GM19023 (cell line): Measurements from ENCODE around the gene ACSS3.
"Not testable (repeated sequence)": the region's sequence is repeated elsewhere in the genome, so short reads cannot be mapped to it uniquely, and the experiment has no call there.

ENCODE experiments used
- ATAC-seq: cut with Tn5 transposase; IDR thresholded peaks from one replicate; pipeline ENCODE4 v1.9.1; 2021; ENCODE audit warnings: mild to moderate bottlenecking, moderate library complexity; ENCODE audit not compliant: unreplicated experiment

ACSS3 gene

GRCh38 chr12:81164827-81165226 lies 86.9 kb downstream of the ACSS3 start:
- no peak for ATAC-seq

- no peak for ATAC-seq
Measured at GRCh38 chr12:81166790-81167189, 88.9 kb downstream of the ACSS3 start.

GRCh38 chr12:81167694-81168093 lies 89.8 kb downstream of the ACSS3 start:
- no peak for ATAC-seq

GRCh38 chr12:81168445-81168844 lies 90.6 kb downstream of the ACSS3 start:
- ATAC-seq, result no peak

- no peak for ATAC-seq
Measured at GRCh38 chr12:81170072-81170471, 92.2 kb downstream of the ACSS3 start.

- no peak for ATAC-seq
Measured at GRCh38 chr12:81172851-81173250, 95.0 kb downstream of the ACSS3 start.

- no peak for ATAC-seq
Measured at GRCh38 chr12:81174664-81175063, 96.8 kb downstream of the ACSS3 start.

GRCh38 chr12:81176796-81177195 lies 98.9 kb downstream of the ACSS3 start:
- no peak for ATAC-seq

GRCh38 chr12:81181691-81182090 lies 103.8 kb downstream of the ACSS3 start:
- no peak for ATAC-seq

- no peak for ATAC-seq
Measured at GRCh38 chr12:81187686-81188085, 109.8 kb downstream of the ACSS3 start.

- ATAC-seq, result no peak
Measured at GRCh38 chr12:81196595-81196994, 118.7 kb downstream of the ACSS3 start.

GRCh38 chr12:81200561-81200960 lies 122.7 kb downstream of the ACSS3 start:
- not testable (repeated sequence) for ATAC-seq

- ATAC-seq, result no peak
Measured at GRCh38 chr12:81203671-81204204, 125.9 kb downstream of the ACSS3 start.

GRCh38 chr12:81205416-81205815 lies 127.5 kb downstream of the ACSS3 start:
- ATAC-seq, result no peak

- no peak for ATAC-seq
Measured at GRCh38 chr12:81206429-81206828, 128.6 kb downstream of the ACSS3 start.

GRCh38 chr12:81207173-81207572 lies 129.3 kb downstream of the ACSS3 start:
- no peak for ATAC-seq

- no peak for ATAC-seq
Measured at GRCh38 chr12:81207664-81208063, 129.8 kb downstream of the ACSS3 start.

GRCh38 chr12:81208187-81208911 lies 130.5 kb downstream of the ACSS3 start:
- ATAC-seq, result no peak

GRCh38 chr12:81209012-81209411 lies 131.1 kb downstream of the ACSS3 start:
- ATAC-seq, result no peak

- not testable (repeated sequence) for ATAC-seq
Measured at GRCh38 chr12:81209772-81210225, 131.9 kb downstream of the ACSS3 start.

- no peak for ATAC-seq
Measured at GRCh38 chr12:81211306-81211705, 133.4 kb downstream of the ACSS3 start.

GRCh38 chr12:81212996-81213696 lies 135.3 kb downstream of the ACSS3 start:
- ATAC-seq, result no peak
